Breast epithelium (tissue), 3 donors: Measurements from ENCODE around the gene MRTFA.

Source experiments
- POLR2A ChIP-seq: fragments of 450-650 bp; IDR thresholded peaks from one replicate; pipeline ENCODE4 v1.6.1; 2016; ENCODE audit warnings: antibody characterized with exemption, mild to moderate bottlenecking, moderate library complexity
- POLR2AphosphoS5 ChIP-seq, 3 donors: sonication (generic); formaldehyde crosslinking; IDR thresholded peaks; one replicate each; pipeline ENCODE4 v1.6.1; 2017; ENCODE audit warnings: antibody characterized with exemption in 3 of 3
- TF ChIP-seq, protein P1 (sequence below), 3 donors: fragments of 450-650 bp; IDR thresholded peaks; one replicate each; pipeline ENCODE4 v1.5.1; 2016 to 2017; ENCODE audit warnings: antibody characterized with exemption in 3 of 3, mild to moderate bottlenecking in 3 of 3, moderate library complexity in 3 of 3

DNA sequence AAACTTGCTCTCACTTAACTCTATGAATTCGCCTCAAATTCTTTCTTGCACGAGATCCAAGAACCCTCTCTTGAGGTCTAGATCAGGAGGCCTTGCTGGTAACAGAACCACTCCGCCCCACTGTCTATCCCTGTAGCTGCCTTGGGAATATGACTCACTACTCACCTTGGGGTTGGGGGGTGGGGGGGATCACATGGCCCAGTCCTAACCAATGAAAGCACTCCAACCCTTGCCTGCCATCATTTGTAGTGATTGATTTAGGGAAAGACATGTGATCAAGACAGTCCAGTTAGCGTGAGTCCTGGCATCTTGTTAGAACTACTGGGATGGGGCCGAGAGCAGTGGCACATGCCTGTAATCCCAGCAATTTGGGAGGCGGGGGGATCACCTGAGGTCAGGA is 4.8 kb upstream of the MRTFA start:
- TF ChIP-seq, protein P1, sequence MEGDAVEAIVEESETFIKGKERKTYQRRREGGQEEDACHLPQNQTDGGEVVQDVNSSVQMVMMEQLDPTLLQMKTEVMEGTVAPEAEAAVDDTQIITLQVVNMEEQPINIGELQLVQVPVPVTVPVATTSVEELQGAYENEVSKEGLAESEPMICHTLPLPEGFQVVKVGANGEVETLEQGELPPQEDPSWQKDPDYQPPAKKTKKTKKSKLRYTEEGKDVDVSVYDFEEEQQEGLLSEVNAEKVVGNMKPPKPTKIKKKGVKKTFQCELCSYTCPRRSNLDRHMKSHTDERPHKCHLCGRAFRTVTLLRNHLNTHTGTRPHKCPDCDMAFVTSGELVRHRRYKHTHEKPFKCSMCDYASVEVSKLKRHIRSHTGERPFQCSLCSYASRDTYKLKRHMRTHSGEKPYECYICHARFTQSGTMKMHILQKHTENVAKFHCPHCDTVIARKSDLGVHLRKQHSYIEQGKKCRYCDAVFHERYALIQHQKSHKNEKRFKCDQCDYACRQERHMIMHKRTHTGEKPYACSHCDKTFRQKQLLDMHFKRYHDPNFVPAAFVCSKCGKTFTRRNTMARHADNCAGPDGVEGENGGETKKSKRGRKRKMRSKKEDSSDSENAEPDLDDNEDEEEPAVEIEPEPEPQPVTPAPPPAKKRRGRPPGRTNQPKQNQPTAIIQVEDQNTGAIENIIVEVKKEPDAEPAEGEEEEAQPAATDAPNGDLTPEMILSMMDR (IDR thresholded peaks at IDR 0.05), result no peak
- TF ChIP-seq POLR2A, result no peak
- TF ChIP-seq POLR2AphosphoS5 (IDR thresholded peaks at IDR 0.05), result no peak
